IMR-90 (cell line): ENCODE results near the gene STAB1. TPM values are rescaled to one million over a fixed set of nuclear protein-coding genes. Genes with fewer than 3 reads are reported as not detected.

ENCODE experiments used
- ATAC-seq: fragments of 200-7000 bp; cut with Tn5 transposase; 2 replicates; pipeline ENCODE4 v1.9.1; 2020; ENCODE audit warnings: low read depth, mild to moderate bottlenecking, moderate library complexity
- BruUV-seq: library from RNA; stranded (reverse); fragments of 400-500 nt; replicated peaks from 2 replicates; lab custom pipeline; 2021; lab: Mats Ljungman, UMichigan
- CTCF ChIA-PET: fragments of 300-600 bp; formaldehyde crosslinking; extraction: SDS; loops from one replicate; lab custom pipeline; 2021; ENCODE audit warnings: antibody characterized with exemption; lab: Yijun Ruan, JAX
- POLR2A ChIA-PET: fragments of 300-600 bp; sonication (Branson Sonifier 250); formaldehyde crosslinking; loops from one replicate; lab custom pipeline; 2022; ENCODE audit warnings: antibody characterized with exemption; ENCODE audit not compliant: unreplicated experiment; lab: Charles Lee
- DNase-seq: peaks from one replicate; pipeline ENCODE4 v3.0.0; 2013
- H2AFZ ChIP-seq: replicated peaks from 2 replicates; pipeline ENCODE3; 2013; ENCODE audit warnings: low read length, mild to moderate bottlenecking; ENCODE audit not compliant: poor library complexity
- H2AK5ac ChIP-seq: 2 replicates; pipeline ENCODE4 v1.6.1; 2013; ENCODE audit warnings: low read depth, low read length, inconsistent platforms
- H2AK9ac ChIP-seq: replicated peaks from 2 replicates; pipeline ENCODE3; 2013; ENCODE audit warnings: mild to moderate bottlenecking, low read depth, low read length, moderate library complexity; ENCODE audit not compliant: poor library complexity
- H2BK120ac ChIP-seq: 2 replicates; pipeline ENCODE4 v1.6.1; 2013; ENCODE audit warnings: low read depth, low read length, inconsistent platforms
- H2BK15ac ChIP-seq: 3 replicates; pipeline ENCODE4 v1.6.1; 2013; ENCODE audit warnings: low read depth, low read length, inconsistent platforms
- H2BK20ac ChIP-seq: 2 replicates; pipeline ENCODE4 v1.6.1; 2013; ENCODE audit warnings: low read depth, mild to moderate bottlenecking, inconsistent platforms, low read length, moderate library complexity
- H2BK5ac ChIP-seq: 2 replicates; pipeline ENCODE4 v1.6.1; 2013; ENCODE audit warnings: mild to moderate bottlenecking, low read depth, low read length, inconsistent platforms; ENCODE audit not compliant: poor library complexity, severe bottlenecking
- H3K14ac ChIP-seq: replicated peaks from 2 replicates; pipeline ENCODE4 v1.6.1; 2013; ENCODE audit warnings: low read depth, low read length, inconsistent platforms
- H3K18ac ChIP-seq: 2 replicates; pipeline ENCODE4 v1.6.1; 2013; ENCODE audit warnings: low read depth, low read length, control low read depth
- H3K23ac ChIP-seq: 2 replicates; pipeline ENCODE4 v1.6.1; 2013; ENCODE audit warnings: low read depth, low read length, inconsistent platforms
- H3K27ac ChIP-seq: 2 replicates; pipeline ENCODE4 v1.5.1; 2013; ENCODE audit warnings: mild to moderate bottlenecking, control low read depth, low read length; ENCODE audit not compliant: insufficient read depth
- H3K27me3 ChIP-seq: 2 replicates; pipeline ENCODE4 v1.6.1; 2013; ENCODE audit warnings: low read length; ENCODE audit not compliant: control insufficient read depth, insufficient read depth
- H3K36me3 ChIP-seq: 2 replicates; pipeline ENCODE4 v1.6.1; 2013; ENCODE audit warnings: low read length, mixed read lengths; ENCODE audit not compliant: control insufficient read depth, insufficient read depth
- H3K4ac ChIP-seq: 2 replicates; pipeline ENCODE4 v1.6.1; 2013; ENCODE audit warnings: low read depth, low read length, inconsistent platforms
- H3K4me1 ChIP-seq: 2 replicates; pipeline ENCODE4 v1.6.1; 2013; ENCODE audit warnings: low read length, mixed read lengths; ENCODE audit not compliant: control insufficient read depth, insufficient read depth
- H3K4me2 ChIP-seq: 2 replicates; pipeline ENCODE4 v1.6.1; 2013; ENCODE audit warnings: low read depth, mild to moderate bottlenecking, control low read depth, low read length, moderate library complexity
- H3K4me3 ChIP-seq: 2 replicates; pipeline ENCODE4 v1.5.1; 2013; ENCODE audit warnings: low read depth, mild to moderate bottlenecking, control low read depth, low read length, moderate library complexity; ENCODE audit not compliant: insufficient read depth
- H3K56ac ChIP-seq: 2 replicates; pipeline ENCODE4 v1.6.1; 2013; ENCODE audit warnings: low read length, inconsistent platforms; ENCODE audit not compliant: insufficient read depth; ENCODE audit errors: extremely low read depth
- H3K79me1 ChIP-seq, 2 experiments: 2 replicates each; pipeline ENCODE4 v1.6.1; 2013; ENCODE audit warnings: low read length in 2 of 2, inconsistent platforms in 1 of 2, low read depth in 1 of 2
- H3K9ac ChIP-seq: 2 replicates; pipeline ENCODE4 v1.6.1; 2013; ENCODE audit warnings: low read depth, low read length, control low read depth
- H3K9me1 ChIP-seq: 2 replicates; pipeline ENCODE4 v1.6.1; 2013; ENCODE audit warnings: low read length, inconsistent platforms; ENCODE audit not compliant: insufficient read depth
- H3K9me3 ChIP-seq: 2 replicates; pipeline ENCODE4 v1.6.1; 2013; ENCODE audit warnings: low read length; ENCODE audit not compliant: control insufficient read depth, insufficient read depth
- H4K20me1 ChIP-seq: 2 replicates; pipeline ENCODE4 v1.6.1; 2013; ENCODE audit warnings: low read length, inconsistent platforms; ENCODE audit not compliant: insufficient read depth
- H4K5ac ChIP-seq: 2 replicates; pipeline ENCODE4 v1.6.1; 2013; ENCODE audit warnings: mild to moderate bottlenecking, low read depth, low read length, control low read depth
- H4K8ac ChIP-seq, 2 experiments: 2 replicates each; pipeline ENCODE4 v1.6.1; 2013; ENCODE audit warnings: low read depth in 2 of 2, low read length in 2 of 2, control low read depth in 1 of 2, inconsistent platforms in 1 of 2
- H4K91ac ChIP-seq: 2 replicates; pipeline ENCODE4 v1.6.1; 2013; ENCODE audit warnings: low read depth, low read length, inconsistent platforms; ENCODE audit not compliant: insufficient read depth
- BHLHE40 ChIP-seq: fragments of 150-350 bp; IDR thresholded peaks from 2 replicates; pipeline ENCODE4 v1.6.1; 2016; ENCODE audit warnings: mild to moderate bottlenecking, low read depth, low read length
- CEBPB ChIP-seq: IDR thresholded peaks from 2 replicates; pipeline ENCODE4 v1.6.1; 2012; ENCODE audit warnings: low read depth, low read length, improper control_type of control experiment
- CHD1 ChIP-seq: IDR thresholded peaks from 2 replicates; pipeline ENCODE4 v1.6.1; 2012; ENCODE audit warnings: low read depth, low read length, improper control_type of control experiment
- FOS ChIP-seq: fragments of 150-350 bp; IDR thresholded peaks from 2 replicates; pipeline ENCODE4 v1.6.1; 2016; ENCODE audit warnings: low read depth, low read length
- MAFK ChIP-seq: IDR thresholded peaks from 2 replicates; pipeline ENCODE4 v1.6.1; 2012; ENCODE audit warnings: low read depth, low read length, improper control_type of control experiment
- MAZ ChIP-seq: IDR thresholded peaks from 2 replicates; pipeline ENCODE4 v1.6.1; 2012; ENCODE audit warnings: low read depth, mild to moderate bottlenecking, low read length, improper control_type of control experiment, moderate library complexity, borderline replicate concordance
- MXI1 ChIP-seq: IDR thresholded peaks from 2 replicates; pipeline ENCODE4 v1.6.1; 2012; ENCODE audit warnings: low read depth, mild to moderate bottlenecking, low read length, moderate library complexity, borderline replicate concordance
- NFE2L2 ChIP-seq: fragments of 150-350 bp; IDR thresholded peaks from 2 replicates; pipeline ENCODE4 v1.6.1; 2016; ENCODE audit warnings: low read depth, mild to moderate bottlenecking, low read length
- POLR2A ChIP-seq: IDR thresholded peaks from 2 replicates; pipeline ENCODE4 v1.6.1; 2012; ENCODE audit warnings: mild to moderate bottlenecking, low read depth, low read length
- RAD21 ChIP-seq: IDR thresholded peaks from 2 replicates; pipeline ENCODE4 v1.6.1; 2012; ENCODE audit warnings: low read length, improper control_type of control experiment
- RCOR1 ChIP-seq: IDR thresholded peaks from 2 replicates; pipeline ENCODE4 v1.6.1; 2012; ENCODE audit warnings: mild to moderate bottlenecking, low read length, improper control_type of control experiment; ENCODE audit not compliant: insufficient replicate concordance
- RFX5 ChIP-seq: IDR thresholded peaks from 2 replicates; pipeline ENCODE4 v1.8.0; 2012; ENCODE audit warnings: low read depth, mild to moderate bottlenecking, low read length, moderate library complexity
- SMC3 ChIP-seq: fragments of 150-350 bp; IDR thresholded peaks from 2 replicates; pipeline ENCODE4 v1.6.1; 2016; ENCODE audit warnings: low read depth, mild to moderate bottlenecking, antibody characterized with exemption, low read length, moderate library complexity
- WGBS, 2 experiments: methylation state at CpG; one replicate each; pipeline versions ENCODE4 v1.1.5 to v1.1.7; 2013; ENCODE audit warnings: missing lambda C conversion rate in 2 of 2; ENCODE audit not compliant: insufficient read length in 1 of 2; ENCODE audit errors: extremely low coverage in 2 of 2; 5-methylcytosine and 5-hydroxymethylcytosine counted together
- dilution Hi-C: fragments of 300-500 bp; cut with HindIII; formaldehyde crosslinking; loops from one replicate; pipeline ENCODE4 v1.14.3; 2018; ENCODE audit warnings: low sequenced_read_pairs; ENCODE audit not compliant: unreplicated experiment
- in situ Hi-C: fragments of 300-500 bp; cut with MboI; formaldehyde crosslinking; loops from 3 replicates; pipeline ENCODE4 v1.14.3; 2019; ENCODE audit warnings: low sequenced_read_pairs, inconsistent platforms, mixed read lengths
- intact Hi-C: fragments of 100-400 bp; cut with micrococcal nuclease; formaldehyde crosslinking; loops from 2 replicates; pipeline ENCODE4 v1.10.0; 2022
- polyA plus RNA-seq, 3 experiments: library from polyadenylated mRNA; depleted of rRNA; stranded (reverse); fragments of >200 nt; gene quantifications; 2 replicates each; pipeline ENCODE4 v1.2.3, GENCODE V29; 2012; ENCODE audit warnings: low replicate concordance in 1 of 3
- total RNA-seq: library from RNA; depleted of rRNA; stranded (reverse); fragments of >200 nt; gene quantifications from 2 replicates; pipeline ENCODE4 v1.2.3, GENCODE V29; 2012
- TF ChIP-seq, protein P1 (sequence below): fragments of 150-350 bp; IDR thresholded peaks from 2 replicates; pipeline ENCODE4 v1.6.1; 2016; ENCODE audit warnings: low read depth, mild to moderate bottlenecking, low read length, moderate library complexity, borderline replicate concordance
- TF ChIP-seq, protein P2 (sequence below): fragments of 150-350 bp; IDR thresholded peaks from 2 replicates; pipeline ENCODE4 v1.6.1; 2017; ENCODE audit warnings: mild to moderate bottlenecking, antibody characterized with exemption, low read length, low read depth
- TF ChIP-seq, protein P3 (sequence below): conservative IDR thresholded peaks from 2 replicates; pipeline ENCODE4 v1.5.1; 2012; ENCODE audit warnings: mild to moderate bottlenecking, low read depth, low read length, improper control_type of control experiment

STAB1 gene
- total and polyA plus RNA-seq, 2 of the 4 experiments (the other 2 are of a cell fraction), result not detected

DNA sequence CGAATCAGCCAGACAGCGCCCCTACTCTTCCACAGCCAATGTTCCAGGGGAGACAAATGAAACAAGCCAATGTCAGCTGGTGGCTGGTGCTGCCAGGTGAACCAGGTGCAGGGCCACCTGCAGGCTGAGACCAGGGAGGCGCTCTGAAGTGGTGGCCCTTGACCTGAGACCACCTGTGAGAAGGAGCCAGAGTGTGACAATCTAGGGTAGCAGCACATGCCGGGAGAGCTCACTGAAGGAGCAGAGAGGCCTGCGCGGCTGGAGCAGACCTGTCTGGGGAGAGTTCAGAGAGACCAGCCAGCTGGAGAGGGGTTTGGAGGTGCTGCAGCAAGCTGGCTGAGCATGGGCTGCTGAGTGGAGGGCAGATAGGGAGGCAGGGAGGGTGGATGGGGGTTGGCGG, 693 bp upstream of the STAB1 start:
- Histone ChIP-seq H4K8ac (no peak overlapping the region), H2BK5ac (no peak overlapping the region), H4K20me1 (peaks cover 12% of the 10 kb centered on the region; the same call in 1 of the 2 replicates), H3K4me3 (no peak overlapping the region), H3K4me2 (no peak overlapping the region), H3K27ac (no peak overlapping the region), H3K27me3 (no peaks in the 10 kb centered on the region), H3K23ac (no peak overlapping the region), H2BK120ac (no peak overlapping the region), H2AK5ac (no peak overlapping the region), H3K18ac (no peak overlapping the region), H4K5ac (no peak overlapping the region), H3K79me1 (peaks cover 0 to 11% of the 10 kb centered on the region in 2 experiments; a peak in 2 of 4 replicates), H3K9me3 (no peaks in the 10 kb centered on the region), H3K56ac (no peak overlapping the region), H3K9ac (no peak overlapping the region), H2BK15ac (no peak overlapping the region), H3K14ac (no peak overlapping the region), H3K36me3 (peaks cover 38% of the 10 kb centered on the region), H2AK9ac (no peak overlapping the region), H2AFZ (no peak overlapping the region), H3K9me1 (peaks cover 10% of the 10 kb centered on the region), H2BK20ac (no peak overlapping the region), H3K4me1 (peaks cover 9% of the 10 kb centered on the region; the same call in 1 of the 2 replicates), H4K91ac (no peak overlapping the region), H3K4ac (no peak overlapping the region)
- TF ChIP-seq RCOR1, result no peak
- TF ChIP-seq, protein P1, sequence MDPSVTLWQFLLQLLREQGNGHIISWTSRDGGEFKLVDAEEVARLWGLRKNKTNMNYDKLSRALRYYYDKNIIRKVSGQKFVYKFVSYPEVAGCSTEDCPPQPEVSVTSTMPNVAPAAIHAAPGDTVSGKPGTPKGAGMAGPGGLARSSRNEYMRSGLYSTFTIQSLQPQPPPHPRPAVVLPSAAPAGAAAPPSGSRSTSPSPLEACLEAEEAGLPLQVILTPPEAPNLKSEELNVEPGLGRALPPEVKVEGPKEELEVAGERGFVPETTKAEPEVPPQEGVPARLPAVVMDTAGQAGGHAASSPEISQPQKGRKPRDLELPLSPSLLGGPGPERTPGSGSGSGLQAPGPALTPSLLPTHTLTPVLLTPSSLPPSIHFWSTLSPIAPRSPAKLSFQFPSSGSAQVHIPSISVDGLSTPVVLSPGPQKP, result no peak
- no peak for TF ChIP-seq CHD1
- no peak for TF ChIP-seq NFE2L2
- no peak for TF ChIP-seq MAFK
- TF ChIP-seq, protein P2, sequence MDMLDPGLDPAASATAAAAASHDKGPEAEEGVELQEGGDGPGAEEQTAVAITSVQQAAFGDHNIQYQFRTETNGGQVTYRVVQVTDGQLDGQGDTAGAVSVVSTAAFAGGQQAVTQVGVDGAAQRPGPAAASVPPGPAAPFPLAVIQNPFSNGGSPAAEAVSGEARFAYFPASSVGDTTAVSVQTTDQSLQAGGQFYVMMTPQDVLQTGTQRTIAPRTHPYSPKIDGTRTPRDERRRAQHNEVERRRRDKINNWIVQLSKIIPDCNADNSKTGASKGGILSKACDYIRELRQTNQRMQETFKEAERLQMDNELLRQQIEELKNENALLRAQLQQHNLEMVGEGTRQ, result no peak
- TF ChIP-seq MAZ, result no peak
- TF ChIP-seq FOS, result no peak
- no peak for TF ChIP-seq POLR2A
- TF ChIP-seq MXI1, result no peak
- TF ChIP-seq SMC3, result no peak
- TF ChIP-seq RAD21, result no peak
- TF ChIP-seq BHLHE40, result no peak
- no peak for TF ChIP-seq CEBPB
- no peak for TF ChIP-seq RFX5
- TF ChIP-seq, protein P3, sequence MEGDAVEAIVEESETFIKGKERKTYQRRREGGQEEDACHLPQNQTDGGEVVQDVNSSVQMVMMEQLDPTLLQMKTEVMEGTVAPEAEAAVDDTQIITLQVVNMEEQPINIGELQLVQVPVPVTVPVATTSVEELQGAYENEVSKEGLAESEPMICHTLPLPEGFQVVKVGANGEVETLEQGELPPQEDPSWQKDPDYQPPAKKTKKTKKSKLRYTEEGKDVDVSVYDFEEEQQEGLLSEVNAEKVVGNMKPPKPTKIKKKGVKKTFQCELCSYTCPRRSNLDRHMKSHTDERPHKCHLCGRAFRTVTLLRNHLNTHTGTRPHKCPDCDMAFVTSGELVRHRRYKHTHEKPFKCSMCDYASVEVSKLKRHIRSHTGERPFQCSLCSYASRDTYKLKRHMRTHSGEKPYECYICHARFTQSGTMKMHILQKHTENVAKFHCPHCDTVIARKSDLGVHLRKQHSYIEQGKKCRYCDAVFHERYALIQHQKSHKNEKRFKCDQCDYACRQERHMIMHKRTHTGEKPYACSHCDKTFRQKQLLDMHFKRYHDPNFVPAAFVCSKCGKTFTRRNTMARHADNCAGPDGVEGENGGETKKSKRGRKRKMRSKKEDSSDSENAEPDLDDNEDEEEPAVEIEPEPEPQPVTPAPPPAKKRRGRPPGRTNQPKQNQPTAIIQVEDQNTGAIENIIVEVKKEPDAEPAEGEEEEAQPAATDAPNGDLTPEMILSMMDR, result no peak
- dilution Hi-C loops (no loop called here), in situ Hi-C loops (no loop called here), intact Hi-C loops (no loop called here)
- no TSS peak for BruUV-seq
- DNase-seq (no peak), ATAC-seq (no peak)
- 83% methylated on average over 5 of the region's 7 CpGs; no CpG with 5 or more reads in 1 of the 2 experiments for WGBS, 2 experiments
- CTCF ChIA-PET, result no interaction called here
- POLR2A ChIA-PET, result no interaction called here
